Measurements from ENCODE around the gene ALG3. TPM values are rescaled to one million over a fixed set of nuclear protein-coding genes. Genes with fewer than 3 reads are reported as not detected.
"Not testable (repeated sequence)": the region's sequence is repeated elsewhere in the genome, so short reads cannot be mapped to it uniquely, and the experiment has no call there.

ALG3 gene
- 10 to 100 TPM; 26.8 to 28.6 TPM for total RNA-seq
- long read RNA-seq, donor 1, partial matches to known transcripts, result 0 of 8 reads
- long read RNA-seq, donor 1, other reads (novel, unspliced or antisense), result 4 of 8 reads
- long read RNA-seq, donor 2, transcript ALG3-201 (9 exons, 1,528 nt), result major isoform, 25 of 41 reads
- long read RNA-seq, donor 2, partial matches to known transcripts, result 1 of 41 reads
- long read RNA-seq, donor 2, other reads (novel, unspliced or antisense), result 12 of 41 reads

GRCh38 chr3:184248454-184249411, at the start of gene ALG3:
ALG3 (minus strand) TSS chr3:184248962; CDS start chr3:184248940, 22 bp downstream.
- intact Hi-C loops (cut with DNase I), result loop anchor here (10.0 kb wide), 2 partner anchors 104 to 114 kb away; partner anchors contain the start of gene EIF2B5 (in 1 of the 2)
- DNase-seq (ENCODE audit: low spot score), result peak; percentile 95

GRCh38 chr3:184296616-184297015, 47.9 kb upstream of the ALG3 start:
- DNase-seq (ENCODE audit: low spot score), result peak; percentile 65
- intact Hi-C loops (cut with DNase I), result no loop called here

- intact Hi-C loops (cut with DNase I), result no loop called here
Observed at GRCh38 chr3:184295771-184296170, 47.0 kb upstream of the ALG3 start.

GRCh38 chr3:184291738-184292445, 43.1 kb upstream of the ALG3 start:
- intact Hi-C loops (cut with DNase I), result no loop called here
- DNase-seq (ENCODE audit: low spot score), result no peak

More at GRCh38 chr3:184295771-184296170, 47.0 kb upstream of the ALG3 start:
- DNase-seq (ENCODE audit: low spot score), result peak; percentile 3

- DNase-seq (ENCODE audit: low spot score), result no peak
- intact Hi-C loops (cut with DNase I), result no loop called here
Observed at GRCh38 chr3:184291044-184291737, 42.4 kb upstream of the ALG3 start.

GRCh38 chr3:184290331-184290730, 41.6 kb upstream of the ALG3 start:
- DNase-seq (ENCODE audit: low spot score), result no peak
- intact Hi-C loops (cut with DNase I), result no loop called here

GRCh38 chr3:184289426-184289938, 40.7 kb upstream of the ALG3 start:
- DNase-seq (ENCODE audit: low spot score), result no peak
- intact Hi-C loops (cut with DNase I), result no loop called here

- intact Hi-C loops (cut with DNase I), result no loop called here
- DNase-seq (ENCODE audit: low spot score), result no peak
Observed at GRCh38 chr3:184284696-184285095, 35.9 kb upstream of the ALG3 start.

GRCh38 chr3:184283681-184284080, 34.9 kb upstream of the ALG3 start:
- intact Hi-C loops (cut with DNase I), result no loop called here
- DNase-seq (ENCODE audit: low spot score), result no peak

GRCh38 chr3:184282941-184283340, 34.2 kb upstream of the ALG3 start:
- intact Hi-C loops (cut with DNase I), result no loop called here
- no peak for DNase-seq (ENCODE audit: low spot score)

GRCh38 chr3:184277366-184277765, 28.6 kb upstream of the ALG3 start:
- no peak for DNase-seq (ENCODE audit: low spot score)
- intact Hi-C loops (cut with DNase I), result no loop called here

- no peak for DNase-seq (ENCODE audit: low spot score)
- intact Hi-C loops (cut with DNase I), result no loop called here
Observed at GRCh38 chr3:184275961-184276910, 27.5 kb upstream of the ALG3 start, which contains the start of gene ECE2. ECE2 (plus strand) TSS chr3:184276022; CDS start chr3:184276154, 132 bp downstream.

- DNase-seq (ENCODE audit: low spot score), result peak; percentile 60
- intact Hi-C loops (cut with DNase I), result no loop called here
Observed at GRCh38 chr3:184275381-184275701, 26.6 kb upstream of the ALG3 start.

GRCh38 chr3:184272269-184272668, 23.5 kb upstream of the ALG3 start:
- intact Hi-C loops (cut with DNase I), result loop anchor here in 1 of 2 donors (5.0 kb wide), 1 partner anchor 1690 kb away; no protein-coding TSS in a partner anchor
- no peak for DNase-seq (ENCODE audit: low spot score)

- intact Hi-C loops (cut with DNase I); DNase-seq (ENCODE audit: low spot score): not testable (repeated sequence)
Observed at GRCh38 chr3:184267249-184267648, 18.5 kb upstream of the ALG3 start.

GRCh38 chr3:184262764-184263179, 14.0 kb upstream of the ALG3 start:
- intact Hi-C loops (cut with DNase I), result no loop called here
- peak; percentile 66 for DNase-seq (ENCODE audit: low spot score)

- intact Hi-C loops (cut with DNase I), result no loop called here
- DNase-seq (ENCODE audit: low spot score), result peak; percentile 76
Observed at GRCh38 chr3:184261854-184262763, 13.3 kb upstream of the ALG3 start.

Measured in posterior vena cava (tissue), 2 donors.